HG03139 (cell line): ENCODE data around the gene MVB12B.
"Not testable (repeated sequence)": the region's sequence is repeated elsewhere in the genome, so short reads cannot be mapped to it uniquely, and the experiment has no call there.

Experiments
- ATAC-seq: cut with Tn5 transposase; IDR thresholded peaks from one replicate; pipeline ENCODE4 v1.9.1; 2021; ENCODE audit not compliant: unreplicated experiment

The MVB12B gene

GRCh38 chr9:126468141-126468825 is 141.7 kb downstream of the MVB12B start:
- no peak for ATAC-seq

GRCh38 chr9:126470241-126470993 is 143.8 kb downstream of the MVB12B start:
- ATAC-seq, result peak; percentile 23

- peak; percentile 70 for ATAC-seq
Measured at GRCh38 chr9:126471084-126471624, 144.5 kb downstream of the MVB12B start.

- no peak for ATAC-seq
Measured at GRCh38 chr9:126472198-126472947, 145.7 kb downstream of the MVB12B start.

GRCh38 chr9:126472948-126473298 is 146.3 kb downstream of the MVB12B start:
- ATAC-seq, result no peak

- no peak for ATAC-seq
Measured at GRCh38 chr9:126474206-126474765, 147.7 kb downstream of the MVB12B start.

- ATAC-seq, result no peak
Measured at GRCh38 chr9:126474786-126475485, 148.3 kb downstream of the MVB12B start.

- no peak for ATAC-seq
Measured at GRCh38 chr9:126475933-126476555, 149.4 kb downstream of the MVB12B start.

- not testable (repeated sequence) for ATAC-seq
Measured at GRCh38 chr9:126477432-126477831, 150.8 kb downstream of the MVB12B start.

GRCh38 chr9:126478216-126478981 is 151.8 kb downstream of the MVB12B start:
- ATAC-seq, result no peak

GRCh38 chr9:126479515-126479914 is 152.9 kb downstream of the MVB12B start:
- no peak for ATAC-seq

GRCh38 chr9:126480813-126481212 is 154.2 kb downstream of the MVB12B start:
- no peak for ATAC-seq

- no peak for ATAC-seq
Measured at GRCh38 chr9:126481862-126482261, 155.2 kb downstream of the MVB12B start.

- no peak for ATAC-seq
Measured at GRCh38 chr9:126482361-126483044, 155.9 kb downstream of the MVB12B start.

- no peak for ATAC-seq
Measured at GRCh38 chr9:126483468-126484073, 156.9 kb downstream of the MVB12B start.

GRCh38 chr9:126485662-126486061 is 159.0 kb downstream of the MVB12B start:
- ATAC-seq, result no peak

- ATAC-seq, result no peak
Measured at GRCh38 chr9:126486276-126486675, 159.6 kb downstream of the MVB12B start.

GRCh38 chr9:126487856-126488255 is 161.2 kb downstream of the MVB12B start:
- ATAC-seq, result no peak
